GM12892 (cell line): Measurements from ENCODE around the gene NBPF26.
"Not testable (repeated sequence)": the region's sequence is repeated elsewhere in the genome, so short reads cannot be mapped to it uniquely, and the experiment has no call there.

Source experiments
- POLR2A ChIP-seq: IDR thresholded peaks from 2 replicates; pipeline ENCODE4 v1.6.1; 2011; ENCODE audit warnings: low read depth, low read length, control low read depth
- POLR2AphosphoS5 ChIP-seq: IDR thresholded peaks from 2 replicates; pipeline ENCODE4 v1.6.1; 2011; ENCODE audit warnings: low read depth, low read length, control low read depth

GRCh38 chr1:120723358-120723714 lies 409 bp upstream of the NBPF26 start:
- TF ChIP-seq POLR2A, POLR2AphosphoS5: not testable (repeated sequence)
